ENCODE measurements around the gene NAP1L5. TPM values are rescaled to one million over a fixed set of nuclear protein-coding genes. Genes with fewer than 3 reads are reported as not detected.

The NAP1L5 gene
- total RNA-seq, 2 experiments from 2014 or later: 3.3 to 4.2 TPM

DNA sequence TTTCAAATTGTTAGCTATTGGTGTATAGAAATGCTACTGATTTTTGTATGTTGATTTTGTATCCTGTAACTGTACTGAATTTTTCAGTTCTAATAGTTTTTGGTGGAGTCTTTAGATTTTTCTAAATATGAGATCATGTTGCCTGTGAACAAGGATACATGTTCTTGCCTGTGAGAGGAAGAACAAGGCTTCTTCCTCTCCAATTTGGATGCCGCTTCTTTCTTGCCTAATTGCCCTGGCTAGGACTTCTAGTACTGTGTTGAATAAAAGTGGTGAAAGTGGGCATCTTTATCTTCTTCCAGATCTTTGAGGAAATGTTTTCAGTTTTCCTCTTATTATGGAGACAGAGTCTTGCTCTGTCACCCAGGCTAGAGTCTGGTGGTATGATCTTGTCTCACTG is 16.2 kb upstream of the NAP1L5 start:
- Mint-ChIP-seq H3K4me1 (no peaks in the 10 kb centered on the region), H3K27ac (no peak overlapping the region), H3K9me3 (peaks cover 16% of the 10 kb centered on the region), H3K4me3 (no peak overlapping the region), H3K27me3 (no peaks in the 10 kb centered on the region), H3K36me3 (peaks cover 59% of the 10 kb centered on the region)
- no peak for ATAC-seq (ENCODE audit: low read depth)
- no peak for DNase-seq
- POLR2A ChIA-PET: no interaction called here

DNA sequence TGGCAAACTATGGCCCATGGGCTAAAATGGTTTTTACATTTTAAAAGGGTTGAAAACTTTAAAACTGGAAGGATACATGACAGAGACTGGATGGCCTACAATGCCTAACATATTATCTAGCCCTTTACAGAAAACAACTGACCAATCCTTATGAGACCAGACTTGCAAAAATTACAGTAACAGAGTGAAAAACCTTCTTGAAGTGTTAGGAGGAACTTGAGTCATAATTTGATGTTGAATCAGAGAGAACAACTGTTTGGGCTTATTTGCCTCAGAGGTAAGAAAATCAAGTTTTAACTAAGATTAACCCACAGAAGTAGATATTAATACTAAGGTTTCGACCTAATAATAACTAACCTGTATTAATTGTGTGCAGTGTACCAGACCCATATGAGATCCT is 12.4 kb upstream of the NAP1L5 start:
- no peaks in the 10 kb centered on the region for H3K4me1 Mint-ChIP-seq
- ATAC-seq (ENCODE audit: low read depth): no peak
- peaks cover 5% of the 10 kb centered on the region for H3K9me3 Mint-ChIP-seq
- no peak overlapping the region for H3K27ac Mint-ChIP-seq
- no peak overlapping the region for H3K4me3 Mint-ChIP-seq
- DNase-seq: no peak
- H3K27me3 Mint-ChIP-seq: no peaks in the 10 kb centered on the region
- POLR2A ChIA-PET: no interaction called here
- H3K36me3 Mint-ChIP-seq: peaks cover 38% of the 10 kb centered on the region

GRCh38 chr4:88706574-88706973 is 8.9 kb upstream of the NAP1L5 start:
- Mint-ChIP-seq H3K4me3 (no peak overlapping the region), H3K4me1 (no peaks in the 10 kb centered on the region), H3K27ac (no peak overlapping the region), H3K27me3 (no peaks in the 10 kb centered on the region), H3K36me3 (peaks cover 32% of the 10 kb centered on the region), H3K9me3 (no peaks in the 10 kb centered on the region)
- POLR2A ChIA-PET: no interaction called here
- DNase-seq: no peak
- no peak for ATAC-seq (ENCODE audit: low read depth)

GRCh38 chr4:88705805-88706492 is 8.3 kb upstream of the NAP1L5 start:
- H3K4me1 Mint-ChIP-seq: no peaks in the 10 kb centered on the region
- ATAC-seq (ENCODE audit: low read depth): no peak
- no peak overlapping the region for H3K4me3 Mint-ChIP-seq
- POLR2A ChIA-PET: no interaction called here
- no peak for DNase-seq
- H3K27me3 Mint-ChIP-seq: no peaks in the 10 kb centered on the region
- H3K36me3 Mint-ChIP-seq: peaks cover 31% of the 10 kb centered on the region
- no peaks in the 10 kb centered on the region for H3K9me3 Mint-ChIP-seq
- no peak overlapping the region for H3K27ac Mint-ChIP-seq

DNA sequence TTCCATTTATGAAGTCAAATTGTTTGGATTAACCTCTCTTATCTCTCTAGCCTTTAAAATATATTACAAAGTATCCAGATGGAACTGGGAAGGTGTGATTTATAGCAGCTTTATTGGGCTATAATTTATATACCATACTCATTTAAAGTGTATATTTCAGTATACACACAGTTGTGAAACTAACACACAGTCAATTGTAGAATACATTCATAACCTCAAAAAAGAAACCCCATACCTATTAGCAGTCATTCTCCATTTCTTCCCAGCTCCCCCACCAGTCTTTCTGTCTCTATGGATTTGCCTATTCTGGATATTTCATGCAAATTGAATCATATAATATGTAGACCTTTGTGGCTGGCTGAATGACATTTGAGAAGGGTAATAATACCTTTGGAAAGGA is 7.6 kb upstream of the NAP1L5 start:
- H3K9me3 Mint-ChIP-seq: no peaks in the 10 kb centered on the region
- DNase-seq (no peak), ATAC-seq (ENCODE audit: low read depth) (no peak)
- H3K36me3 Mint-ChIP-seq: peaks cover 31% of the 10 kb centered on the region
- H3K4me3 Mint-ChIP-seq: no peak overlapping the region
- no peak overlapping the region for H3K27ac Mint-ChIP-seq
- H3K4me1 Mint-ChIP-seq: no peaks in the 10 kb centered on the region
- POLR2A ChIA-PET: no interaction called here
- H3K27me3 Mint-ChIP-seq: no peaks in the 10 kb centered on the region

DNA sequence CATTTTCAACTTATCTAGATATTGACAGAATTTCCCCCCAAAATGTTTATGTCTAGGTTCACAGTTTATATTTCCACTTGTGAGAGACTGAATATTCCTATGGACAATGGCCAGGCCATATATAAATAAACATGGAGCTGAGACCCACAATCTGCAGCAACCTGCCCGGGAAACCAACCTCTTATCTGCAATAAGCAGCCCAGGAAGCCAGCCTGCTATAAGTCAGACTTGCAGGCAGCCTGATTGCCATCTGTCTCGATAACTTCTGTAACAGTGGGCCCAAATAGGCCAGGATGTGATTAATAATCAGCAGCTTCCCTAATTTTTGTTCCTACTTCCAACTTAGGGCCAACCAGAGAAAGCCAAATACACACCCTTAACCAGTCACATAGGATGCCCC is 5.2 kb upstream of the NAP1L5 start:
- Mint-ChIP-seq H3K27me3 (no peaks in the 10 kb centered on the region), H3K27ac (no peak overlapping the region), H3K4me1 (peaks cover 1% of the 10 kb centered on the region), H3K9me3 (peaks cover 1% of the 10 kb centered on the region), H3K36me3 (peaks cover 32% of the 10 kb centered on the region), H3K4me3 (no peak overlapping the region)
- DNase-seq (no peak), ATAC-seq (ENCODE audit: low read depth) (no peak)
- POLR2A ChIA-PET: no interaction called here

DNA sequence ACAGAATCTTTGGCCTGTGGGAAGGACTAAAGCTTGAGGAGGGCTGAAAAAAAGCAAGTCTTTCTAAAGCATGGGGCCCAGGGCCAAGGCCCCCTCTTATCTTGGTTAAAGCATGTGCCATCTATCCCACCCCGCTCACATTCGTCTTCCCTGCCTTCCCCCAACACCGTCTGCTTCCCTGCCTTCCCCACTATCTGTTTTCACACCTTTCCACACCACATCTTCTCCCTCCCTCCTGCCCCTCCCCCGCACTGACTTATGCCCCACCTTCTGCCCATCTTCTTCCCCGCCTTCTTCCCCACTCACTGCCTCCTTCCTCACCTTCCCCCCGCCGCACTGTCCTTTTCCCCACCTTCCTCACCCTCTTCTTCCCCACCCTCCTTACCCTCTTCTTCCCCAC is 890 bp upstream of the NAP1L5 start:
- Mint-ChIP-seq H3K9me3 (peaks cover 1% of the 10 kb centered on the region), H3K27me3 (no peaks in the 10 kb centered on the region), H3K4me1 (peaks cover 8% of the 10 kb centered on the region), H3K4me3 (no peak overlapping the region), H3K27ac (no peak overlapping the region), H3K36me3 (peaks cover 17% of the 10 kb centered on the region)
- POLR2A ChIA-PET: interaction anchor here (1.5 kb wide), 1 partner anchor 99 kb away, joined by 4 read pairs; no protein-coding TSS in a partner anchor
- DNase-seq (no peak), ATAC-seq (ENCODE audit: low read depth) (no peak)

DNA sequence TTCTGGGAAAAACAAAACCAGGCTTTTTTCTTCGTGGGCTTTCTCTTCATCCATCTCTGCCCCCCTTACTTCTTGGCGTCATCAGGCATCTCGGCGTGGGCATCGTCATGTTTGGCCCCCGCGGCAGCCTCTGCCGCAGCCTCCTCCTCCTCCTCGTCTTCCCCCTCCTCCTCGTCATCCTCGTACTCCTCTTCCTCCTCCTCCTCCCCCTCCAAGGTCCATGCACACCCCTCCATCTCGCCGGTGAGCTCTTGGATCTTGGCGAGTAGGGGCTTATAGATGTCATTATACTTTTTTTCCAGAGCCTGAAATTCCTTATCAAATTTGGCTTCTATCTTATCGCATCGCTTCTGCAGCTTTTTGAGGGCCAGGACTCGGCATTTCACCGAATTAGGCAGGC is 488 bp downstream of the NAP1L5 start:
- H3K36me3 Mint-ChIP-seq: peaks cover 9% of the 10 kb centered on the region
- H3K4me3 Mint-ChIP-seq: peak overlapping the region; percentile 86
- ATAC-seq (ENCODE audit: low read depth) (peak; percentile 25), DNase-seq (peak; percentile 32)
- H3K27ac Mint-ChIP-seq: peak overlapping the region; percentile 83
- POLR2A ChIA-PET: interaction anchor here (1.5 kb wide), 1 partner anchor 97 kb away, joined by 4 read pairs; no protein-coding TSS in a partner anchor
- H3K27me3 Mint-ChIP-seq: no peaks in the 10 kb centered on the region
- H3K4me1 Mint-ChIP-seq: peaks cover 8% of the 10 kb centered on the region
- H3K9me3 Mint-ChIP-seq: peaks cover 1% of the 10 kb centered on the region

DNA sequence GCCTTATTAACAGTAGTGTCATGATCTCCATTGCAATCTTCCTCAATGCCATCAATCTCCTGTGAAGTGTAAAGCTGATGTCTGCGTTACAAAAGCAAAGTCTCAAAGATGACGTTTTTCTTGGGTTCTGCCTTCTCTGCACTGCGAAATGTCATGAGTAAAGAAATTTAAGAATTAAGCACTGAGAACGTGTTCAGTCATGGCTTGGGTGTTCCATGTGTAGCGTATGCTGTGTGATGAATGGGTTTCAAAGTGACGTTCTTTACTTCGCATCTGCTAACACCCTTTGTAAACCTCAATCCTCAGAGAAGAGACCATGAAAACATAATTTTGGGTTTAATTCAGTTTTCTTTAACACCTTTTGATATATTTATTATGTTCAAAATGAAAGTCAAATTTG is 999 bp downstream of the NAP1L5 start:
- H3K27ac Mint-ChIP-seq: peak overlapping the region; percentile 83
- H3K9me3 Mint-ChIP-seq: peaks cover 1% of the 10 kb centered on the region
- POLR2A ChIA-PET: no interaction called here
- DNase-seq (no peak), ATAC-seq (ENCODE audit: low read depth) (no peak)
- H3K4me3 Mint-ChIP-seq: peak overlapping the region; percentile 86
- no peaks in the 10 kb centered on the region for H3K27me3 Mint-ChIP-seq
- H3K36me3 Mint-ChIP-seq: peaks cover 9% of the 10 kb centered on the region
- peaks cover 8% of the 10 kb centered on the region for H3K4me1 Mint-ChIP-seq

DNA sequence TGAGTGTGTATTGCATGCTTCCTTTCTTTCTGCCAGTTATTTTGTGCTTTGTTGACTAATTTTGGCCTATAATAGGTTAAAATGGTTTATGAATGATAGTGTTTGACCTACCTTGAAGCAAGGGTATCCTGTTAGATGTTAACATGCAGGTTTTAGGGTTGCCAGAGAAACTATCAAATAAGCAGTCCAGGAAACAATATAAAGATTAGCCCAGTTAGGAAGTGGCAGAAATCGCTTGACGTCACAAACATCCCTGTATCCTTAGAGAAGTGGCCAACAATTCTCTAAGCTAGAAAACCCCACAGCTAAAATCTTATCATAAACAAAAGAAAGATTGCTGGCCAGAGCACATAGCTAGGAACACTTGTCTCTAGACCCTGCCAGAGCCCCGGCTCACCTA is 3.8 kb downstream of the NAP1L5 start:
- Mint-ChIP-seq H3K9me3 (no peaks in the 10 kb centered on the region), H3K27me3 (no peaks in the 10 kb centered on the region), H3K4me1 (peaks cover 8% of the 10 kb centered on the region), H3K27ac (no peak overlapping the region), H3K4me3 (no peak overlapping the region), H3K36me3 (peaks cover 9% of the 10 kb centered on the region)
- POLR2A ChIA-PET: no interaction called here
- DNase-seq (no peak), ATAC-seq (ENCODE audit: low read depth) (no peak)

- no peak for ATAC-seq (ENCODE audit: low read depth)
- H3K36me3 Mint-ChIP-seq: peaks cover 10% of the 10 kb centered on the region
- H3K9me3 Mint-ChIP-seq: no peaks in the 10 kb centered on the region
- H3K4me3 Mint-ChIP-seq: no peak overlapping the region
- H3K27ac Mint-ChIP-seq: no peak overlapping the region
- no peaks in the 10 kb centered on the region for H3K27me3 Mint-ChIP-seq
- peaks cover 1% of the 10 kb centered on the region for H3K4me1 Mint-ChIP-seq
- DNase-seq: no peak
- POLR2A ChIA-PET: no interaction called here
Measured at GRCh38 chr4:88690355-88690754, 7.3 kb downstream of the NAP1L5 start.

GRCh38 chr4:88681209-88681608 is 16.4 kb downstream of the NAP1L5 start:
- no peak for ATAC-seq (ENCODE audit: low read depth)
- Mint-ChIP-seq H3K27ac (no peak overlapping the region), H3K27me3 (no peaks in the 10 kb centered on the region), H3K4me3 (no peak overlapping the region), H3K9me3 (peaks cover 1% of the 10 kb centered on the region), H3K36me3 (peaks cover 61% of the 10 kb centered on the region), H3K4me1 (peaks cover 5% of the 10 kb centered on the region)
- no peak for DNase-seq
- POLR2A ChIA-PET: no interaction called here

DNA sequence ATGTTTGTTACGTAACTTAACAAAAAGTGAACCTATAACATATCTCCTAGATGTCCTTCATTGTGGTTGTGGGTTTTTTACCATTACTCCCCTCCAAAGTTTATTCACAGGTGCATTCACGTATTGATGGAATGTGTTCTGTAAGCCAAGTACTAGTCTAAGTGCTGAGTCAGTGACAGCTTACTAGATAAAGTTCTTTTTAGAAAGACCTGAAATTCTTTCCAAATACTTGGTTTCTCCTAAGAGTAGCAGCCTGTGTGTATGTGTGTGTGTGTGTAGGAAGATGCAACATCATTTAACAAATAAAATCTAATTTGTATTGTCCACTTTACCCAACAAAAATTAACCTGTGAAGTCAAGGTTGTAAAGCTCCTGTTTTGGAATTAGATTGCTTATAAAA is 22.1 kb downstream of the NAP1L5 start:
- H3K9me3 Mint-ChIP-seq: no peaks in the 10 kb centered on the region
- no peak overlapping the region for H3K27ac Mint-ChIP-seq
- H3K4me3 Mint-ChIP-seq: no peak overlapping the region
- POLR2A ChIA-PET: no interaction called here
- H3K36me3 Mint-ChIP-seq: peaks cover 33% of the 10 kb centered on the region
- peaks cover 4% of the 10 kb centered on the region for H3K4me1 Mint-ChIP-seq
- no peak for DNase-seq
- ATAC-seq (ENCODE audit: low read depth): no peak
- no peaks in the 10 kb centered on the region for H3K27me3 Mint-ChIP-seq

GRCh38 chr4:88674979-88675378 is 22.6 kb downstream of the NAP1L5 start:
- Mint-ChIP-seq H3K36me3 (peaks cover 33% of the 10 kb centered on the region), H3K9me3 (no peaks in the 10 kb centered on the region), H3K27ac (no peak overlapping the region), H3K4me1 (peaks cover 4% of the 10 kb centered on the region), H3K4me3 (no peak overlapping the region), H3K27me3 (no peaks in the 10 kb centered on the region)
- no peak for ATAC-seq (ENCODE audit: low read depth)
- no peak for DNase-seq
- POLR2A ChIA-PET: no interaction called here

DNA sequence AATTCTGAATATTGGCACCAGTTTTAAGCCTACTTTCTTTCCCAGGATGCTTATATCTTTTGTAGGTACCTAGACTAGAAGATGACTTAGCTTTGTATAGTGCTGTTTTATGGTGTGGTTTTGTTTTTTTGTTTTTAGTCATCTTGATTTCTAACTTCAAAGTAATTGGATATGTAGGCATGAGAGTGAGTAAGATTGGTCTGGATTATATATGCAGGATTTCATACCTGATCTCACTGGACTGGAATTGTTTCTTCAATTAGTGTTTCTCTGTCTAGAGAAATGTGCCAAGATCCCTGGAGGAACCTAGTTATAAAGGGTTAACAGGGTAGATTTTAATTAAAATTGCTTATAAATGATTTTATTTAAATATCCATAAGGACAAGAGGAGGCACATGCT is 23.1 kb downstream of the NAP1L5 start:
- POLR2A ChIA-PET: no interaction called here
- Mint-ChIP-seq H3K9me3 (no peaks in the 10 kb centered on the region), H3K4me3 (no peak overlapping the region), H3K4me1 (peaks cover 4% of the 10 kb centered on the region), H3K27ac (no peak overlapping the region), H3K36me3 (peaks cover 29% of the 10 kb centered on the region), H3K27me3 (no peaks in the 10 kb centered on the region)
- no peak for ATAC-seq (ENCODE audit: low read depth)
- DNase-seq: no peak

Measured in activated naive CD8-positive, alpha-beta T cell treated with anti-CD3 and anti-CD28 coated beads, Interleukin-2, amount 10 ng/mL, durations not matched to agents 7 days and 5 days (primary cell).